Right lobe of liver (tissue), 4 donors: ENCODE data around the gene SMAD4.

ENCODE experiments used
- CTCF ChIP-seq, 4 donors: fragments of 200-600 bp in 3 of 4; fragments of 450-650 bp in 1 of 4; IDR thresholded peaks; one replicate each; pipeline versions ENCODE4 v1.5.1 to v1.8.0; 2016 to 2022; ENCODE audit warnings: antibody characterized with exemption in 4 of 4, mild to moderate bottlenecking in 2 of 4
- POLR2A ChIP-seq: fragments of 450-650 bp; IDR thresholded peaks from one replicate; pipeline ENCODE4 v1.6.1; 2017; ENCODE audit warnings: antibody characterized with exemption, mild to moderate bottlenecking
- donor health status: DM: no; HTN: no; CAD: no.
- donor health status: DM: no; HTN: no; CAD: no.
- donor health status: DM: no; HTN: yes; CAD: no.

GRCh38 chr18:51029694-51030536, at the start of gene SMAD4:
- TF ChIP-seq CTCF (IDR thresholded peaks at IDR 0.05) (no peak), POLR2A (peak; percentile 93)
